ENCODE results near the gene ARHGEF5.
"Not testable (repeated sequence)": the region's sequence is repeated elsewhere in the genome, so short reads cannot be mapped to it uniquely, and the experiment has no call there.

ARHGEF5 gene

GRCh38 chr7:144403649-144404061 lies 48.5 kb downstream of the ARHGEF5 start, which contains the start of gene NOBOX:
Gene NOBOX (minus strand): TSS chr7:144403693.
- DNase-seq, result no peak
- TF ChIP-seq POLR2A (IDR thresholded peaks at IDR 0.05; ENCODE audit: low read length), result no peak
- no peak for TF ChIP-seq GATA1 (IDR thresholded peaks at IDR 0.05; ENCODE audit: low read depth, low read length)

GRCh38 chr7:144404946-144405345 lies 49.7 kb downstream of the ARHGEF5 start:
- no peak for DNase-seq
- TF ChIP-seq GATA1 (IDR thresholded peaks at IDR 0.05; ENCODE audit: low read depth, low read length) (no peak), POLR2A (IDR thresholded peaks at IDR 0.05; ENCODE audit: low read length) (no peak)

- DNase-seq, result no peak
- TF ChIP-seq POLR2A (IDR thresholded peaks at IDR 0.05; ENCODE audit: low read length) (no peak), GATA1 (IDR thresholded peaks at IDR 0.05; ENCODE audit: low read depth, low read length) (no peak)
Measured at GRCh38 chr7:144407266-144407931, 52.2 kb downstream of the ARHGEF5 start.

GRCh38 chr7:144408121-144408520 lies 52.9 kb downstream of the ARHGEF5 start:
- DNase-seq, result no peak
- TF ChIP-seq GATA1 (IDR thresholded peaks at IDR 0.05; ENCODE audit: low read depth, low read length) (no peak), POLR2A (IDR thresholded peaks at IDR 0.05; ENCODE audit: low read length) (no peak)

- TF ChIP-seq GATA1 (IDR thresholded peaks at IDR 0.05; ENCODE audit: low read depth, low read length) (no peak), POLR2A (IDR thresholded peaks at IDR 0.05; ENCODE audit: low read length) (no peak)
- no peak for DNase-seq
Measured at GRCh38 chr7:144410441-144410840, 55.2 kb downstream of the ARHGEF5 start.

- no peak for DNase-seq
- TF ChIP-seq POLR2A (IDR thresholded peaks at IDR 0.05; ENCODE audit: low read length), result no peak
Measured at GRCh38 chr7:144414815-144415214, 59.6 kb downstream of the ARHGEF5 start.

- no peak for TF ChIP-seq GATA1 (IDR thresholded peaks at IDR 0.05; ENCODE audit: low read depth, low read length)
- TF ChIP-seq POLR2A (IDR thresholded peaks at IDR 0.05; ENCODE audit: low read length), result no peak
- DNase-seq, result no peak
Measured at GRCh38 chr7:144415858-144416257, 60.7 kb downstream of the ARHGEF5 start.

- TF ChIP-seq GATA1 (IDR thresholded peaks at IDR 0.05; ENCODE audit: low read depth, low read length) (no peak), POLR2A (IDR thresholded peaks at IDR 0.05; ENCODE audit: low read length) (no peak)
- DNase-seq, result no peak
Measured at GRCh38 chr7:144416341-144416740, 61.1 kb downstream of the ARHGEF5 start.

- not testable (repeated sequence) for DNase-seq
Measured at GRCh38 chr7:144418931-144419330, 63.7 kb downstream of the ARHGEF5 start.

- DNase-seq, result not testable (repeated sequence)
Measured at GRCh38 chr7:144427539-144427938, 72.3 kb downstream of the ARHGEF5 start.

GRCh38 chr7:144428431-144428830 lies 73.2 kb downstream of the ARHGEF5 start:
- TF ChIP-seq POLR2A (IDR thresholded peaks at IDR 0.05; ENCODE audit: low read length) (no peak), GATA1 (IDR thresholded peaks at IDR 0.05; ENCODE audit: low read depth, low read length) (no peak)
- no peak for DNase-seq

Measured in erythroblast (primary cell).